GM19372 (cell line): Measurements from ENCODE around the gene ITGB6.
"Not testable (repeated sequence)": the region's sequence is repeated elsewhere in the genome, so short reads cannot be mapped to it uniquely, and the experiment has no call there.

ENCODE experiments used
- ATAC-seq: cut with Tn5 transposase; IDR thresholded peaks from one replicate; pipeline ENCODE4 v1.9.1; 2021; ENCODE audit warnings: mild to moderate bottlenecking, low read depth, moderate library complexity; ENCODE audit not compliant: unreplicated experiment

ITGB6 gene

DNA sequence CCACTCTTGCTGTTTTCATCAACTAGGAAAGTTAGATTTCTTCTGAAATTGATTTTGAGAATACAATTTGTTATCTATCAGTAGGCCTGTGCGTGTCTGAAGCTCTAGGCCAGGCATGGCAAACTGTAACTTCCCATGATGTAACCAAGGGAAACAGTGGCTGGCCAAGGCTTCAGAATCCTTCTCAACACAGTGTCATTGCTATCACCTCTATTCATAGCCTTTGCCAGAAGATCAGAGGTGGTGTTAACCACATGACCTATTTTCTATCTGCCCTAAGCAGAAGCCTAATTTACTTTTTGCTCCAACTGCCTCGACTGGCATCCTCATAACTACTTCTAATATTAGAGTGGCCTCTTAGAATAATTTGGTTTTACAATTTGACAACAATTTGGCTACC is 2.5 kb downstream of the ITGB6 start:
- ATAC-seq = no peak

DNA sequence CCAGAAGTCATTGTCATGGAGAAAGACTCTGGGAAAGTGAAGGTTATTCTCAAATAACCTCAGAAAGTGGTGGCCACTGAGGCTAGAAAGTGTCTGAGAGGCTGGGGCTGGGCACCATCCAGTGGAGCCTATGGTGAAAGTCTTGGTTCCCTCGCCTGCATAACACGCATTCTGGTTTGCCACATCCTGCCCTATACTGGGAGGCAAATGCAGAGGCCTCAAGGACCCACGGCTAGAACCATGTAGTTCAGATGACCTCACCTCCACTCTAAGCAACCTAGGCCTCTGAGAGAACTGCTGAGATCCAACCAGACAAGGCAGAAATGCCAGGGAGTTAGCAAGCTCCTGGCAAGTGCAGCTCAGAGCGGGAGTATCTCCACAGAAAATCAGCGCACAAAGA is 5.1 kb downstream of the ITGB6 start:
- ATAC-seq = no peak

DNA sequence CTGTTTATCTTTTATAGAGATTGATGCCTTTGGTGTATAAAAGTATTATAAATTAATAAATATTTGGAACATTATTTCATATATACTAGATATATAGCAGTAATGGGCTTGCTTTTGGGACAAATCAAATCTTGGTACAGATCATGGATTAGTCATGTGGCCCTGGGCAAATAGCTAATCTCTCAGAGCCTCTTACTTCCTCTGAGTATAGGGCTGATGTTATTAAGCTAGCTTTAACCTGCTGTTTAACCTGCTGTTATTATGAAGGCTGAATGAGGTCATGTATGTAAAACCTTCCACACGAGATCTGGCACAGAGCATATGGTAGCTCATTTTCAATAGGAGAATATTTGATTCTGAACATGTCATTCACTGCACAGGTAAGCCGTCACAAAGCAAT is 5.7 kb downstream of the ITGB6 start:
- ATAC-seq = no peak

DNA sequence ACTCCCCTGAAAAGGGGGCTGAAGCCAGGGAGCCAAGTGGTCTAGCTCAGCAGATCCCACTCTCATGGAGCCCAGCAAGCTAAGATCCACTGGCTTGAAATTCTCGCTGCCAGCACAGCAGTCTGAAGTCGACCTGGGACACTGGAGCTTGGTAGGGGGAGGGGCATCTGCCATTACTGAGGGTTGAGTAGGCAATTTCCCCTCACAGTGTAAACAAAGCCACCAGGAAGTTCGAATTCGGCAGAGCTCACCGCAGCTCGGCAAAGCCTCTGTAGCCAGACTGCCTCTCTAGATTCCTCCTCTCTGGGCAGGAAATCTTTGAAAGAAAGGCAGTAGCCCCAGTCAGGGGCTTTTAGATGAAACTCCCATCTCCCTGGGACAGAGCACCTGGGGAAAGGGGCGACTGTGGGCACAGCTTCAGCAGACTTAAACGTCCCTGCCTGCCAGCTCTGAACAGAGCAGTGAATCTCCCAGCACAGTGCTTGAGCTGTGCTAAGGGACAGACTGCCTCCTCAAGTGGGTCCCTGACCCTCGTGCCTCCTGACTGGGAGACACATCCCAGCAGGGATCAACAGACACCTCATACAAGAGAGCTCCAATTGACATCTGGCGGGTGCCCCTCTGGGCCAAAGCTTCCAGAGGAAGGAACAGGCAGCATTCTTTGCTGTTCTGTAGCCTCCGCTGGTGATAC is 18.8 kb downstream of the ITGB6 start:
- ATAC-seq = not testable (repeated sequence)

DNA sequence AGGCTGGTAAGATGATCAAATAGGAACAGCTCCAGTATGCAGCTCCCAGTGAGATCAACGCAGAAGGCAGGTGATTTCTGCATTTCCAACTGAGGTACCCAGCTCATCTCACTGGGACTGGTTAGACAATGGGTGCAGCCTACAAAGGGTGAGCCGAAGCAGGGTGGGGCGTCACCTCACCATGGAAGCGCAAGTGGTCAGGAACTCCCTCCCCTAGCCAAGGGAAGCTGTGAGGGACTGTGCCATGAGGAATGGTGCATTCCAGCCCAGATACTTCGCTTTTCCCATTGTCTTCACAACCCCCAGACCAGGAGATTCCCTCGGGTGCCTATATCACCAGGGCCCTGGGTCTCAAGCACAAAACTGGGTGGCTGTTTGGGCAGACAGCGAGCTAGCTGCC is 19.4 kb downstream of the ITGB6 start:
- not testable (repeated sequence) for ATAC-seq

DNA sequence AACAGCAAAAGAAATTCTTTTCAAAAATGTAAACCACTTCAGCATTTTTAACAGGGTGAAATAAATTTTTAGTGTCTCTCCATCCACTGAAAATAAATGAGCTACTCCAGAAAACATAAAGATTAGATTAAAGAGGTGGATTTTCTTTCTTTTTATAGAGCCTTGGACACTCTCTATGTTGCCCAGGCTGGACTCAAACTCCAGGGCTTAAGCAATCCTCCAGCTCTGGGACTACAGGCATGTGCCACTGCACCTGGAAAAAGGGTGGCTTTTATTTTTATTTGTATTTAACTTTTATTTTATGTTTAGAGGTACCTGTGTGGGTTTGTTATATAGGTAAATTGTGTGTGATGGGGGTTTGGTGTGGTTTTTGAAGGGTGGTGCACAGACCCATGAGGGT is 19.9 kb downstream of the ITGB6 start:
- no peak for ATAC-seq

DNA sequence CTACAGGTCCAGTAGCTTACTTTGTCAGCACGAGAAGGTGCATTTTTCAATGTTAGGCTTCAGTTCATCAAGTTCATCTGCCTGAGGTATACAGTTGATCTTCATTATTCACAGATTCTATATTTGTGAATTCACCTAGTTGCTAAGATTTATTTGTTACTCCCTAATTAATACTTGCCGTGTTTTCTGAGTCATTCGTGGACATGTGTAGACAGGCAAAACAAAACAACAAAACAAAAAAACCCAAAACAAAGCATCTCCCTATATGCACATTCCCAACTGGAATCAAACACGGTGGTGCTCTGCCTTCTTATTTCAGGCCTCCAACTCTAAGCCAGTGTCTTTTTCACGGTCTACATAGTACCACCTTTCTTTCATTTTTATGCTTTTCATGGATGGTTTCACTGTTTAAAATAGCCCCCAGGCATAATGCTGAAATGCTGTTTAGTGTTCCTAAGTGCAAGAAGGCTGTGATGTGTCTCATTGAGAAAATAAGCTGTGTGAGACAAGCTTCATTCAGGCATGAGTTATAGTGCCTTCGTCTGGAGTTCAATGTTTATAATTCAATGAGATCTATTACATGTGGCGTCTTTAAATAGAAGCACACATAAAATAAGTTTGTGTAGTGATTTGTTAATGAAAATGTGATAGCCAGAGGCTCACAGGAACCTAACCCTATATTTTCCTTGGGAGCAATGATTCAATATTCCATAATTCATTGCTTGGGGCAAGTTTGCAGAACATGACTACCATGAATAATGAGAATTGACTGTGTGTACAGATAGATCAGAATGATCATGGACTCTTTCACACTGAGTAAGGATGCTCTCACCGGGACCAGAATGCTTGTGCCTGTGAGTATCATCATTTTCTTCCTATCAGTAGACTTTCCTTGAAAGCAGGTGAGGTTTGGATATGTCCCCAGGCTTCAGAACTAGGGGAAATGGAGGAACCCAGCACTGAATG is 24.6 kb downstream of the ITGB6 start:
- no peak for ATAC-seq

DNA sequence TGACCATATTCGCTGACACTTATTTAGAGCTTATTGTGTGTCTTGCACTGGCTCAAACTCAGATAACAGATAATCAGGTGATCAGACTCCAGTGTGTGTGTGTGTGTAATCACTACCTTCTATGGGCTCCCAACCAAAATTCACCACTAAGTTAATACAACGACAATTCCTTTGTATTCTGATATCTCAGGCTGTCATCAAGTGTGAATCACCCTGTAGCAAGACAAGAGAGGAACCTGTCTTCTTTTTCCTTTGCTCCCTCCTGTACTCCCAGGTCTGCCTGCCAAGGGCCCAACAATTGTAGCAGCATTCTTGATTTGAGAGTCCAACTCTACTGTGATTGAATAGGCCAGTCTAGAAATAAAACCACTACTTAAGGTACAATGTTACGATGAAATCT is 25.8 kb downstream of the ITGB6 start:
- ATAC-seq = no peak

DNA sequence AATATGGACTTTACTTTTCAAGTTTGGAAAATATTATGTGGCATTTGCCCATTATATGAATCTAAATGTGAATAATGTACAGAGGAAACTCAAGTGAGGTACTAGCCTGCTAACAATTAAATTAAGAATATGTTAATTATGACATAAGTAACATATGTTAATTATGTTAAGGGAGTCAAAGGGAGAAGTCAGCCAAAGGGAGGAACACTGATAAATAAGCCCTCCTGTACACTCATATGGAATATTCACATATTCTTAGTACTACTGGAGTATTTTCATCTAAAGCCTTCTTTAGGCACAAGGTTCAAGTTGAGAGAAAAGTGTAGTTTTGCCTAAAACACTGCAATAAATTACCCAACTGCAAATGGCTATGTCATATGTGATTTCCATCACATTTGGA is 30.1 kb downstream of the ITGB6 start:
- no peak for ATAC-seq

DNA sequence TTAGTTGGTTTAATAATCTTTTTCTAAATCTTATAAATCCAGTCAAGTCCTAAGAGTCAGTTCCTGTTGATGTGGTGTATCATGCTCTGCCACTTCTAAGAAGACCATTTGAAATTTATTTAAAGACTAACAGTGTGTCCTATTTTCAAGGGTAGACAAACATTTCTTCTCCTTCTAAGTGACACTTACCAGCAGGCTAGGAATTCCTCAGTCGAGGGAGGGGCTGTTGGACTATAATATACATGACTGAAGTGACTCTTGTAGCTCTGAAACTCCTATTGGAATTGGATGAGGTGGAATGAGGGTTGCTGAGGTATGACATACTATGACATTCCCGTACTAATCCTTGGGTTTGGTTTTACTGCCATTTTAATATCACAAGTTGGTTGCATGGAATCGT is 30.6 kb downstream of the ITGB6 start:
- ATAC-seq = no peak

DNA sequence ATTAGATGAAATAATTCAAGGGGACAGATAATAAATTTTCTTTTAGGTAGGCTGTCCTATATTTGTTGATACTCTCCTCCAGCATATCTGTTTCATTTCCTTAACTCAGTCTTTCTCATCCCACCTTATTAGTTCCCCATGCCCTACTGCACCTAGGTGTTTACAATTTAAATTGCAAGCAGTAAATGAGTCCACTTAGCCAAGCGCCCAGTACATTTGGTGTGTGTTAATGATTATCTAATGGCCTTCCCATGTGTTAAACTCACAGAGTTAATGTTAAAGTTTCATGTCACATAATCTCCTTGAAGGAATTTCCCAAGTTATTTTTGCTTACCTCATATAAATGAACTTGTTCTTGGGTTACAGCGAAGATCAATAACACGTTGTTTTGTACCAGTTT is 31.2 kb downstream of the ITGB6 start:
- ATAC-seq = no peak

DNA sequence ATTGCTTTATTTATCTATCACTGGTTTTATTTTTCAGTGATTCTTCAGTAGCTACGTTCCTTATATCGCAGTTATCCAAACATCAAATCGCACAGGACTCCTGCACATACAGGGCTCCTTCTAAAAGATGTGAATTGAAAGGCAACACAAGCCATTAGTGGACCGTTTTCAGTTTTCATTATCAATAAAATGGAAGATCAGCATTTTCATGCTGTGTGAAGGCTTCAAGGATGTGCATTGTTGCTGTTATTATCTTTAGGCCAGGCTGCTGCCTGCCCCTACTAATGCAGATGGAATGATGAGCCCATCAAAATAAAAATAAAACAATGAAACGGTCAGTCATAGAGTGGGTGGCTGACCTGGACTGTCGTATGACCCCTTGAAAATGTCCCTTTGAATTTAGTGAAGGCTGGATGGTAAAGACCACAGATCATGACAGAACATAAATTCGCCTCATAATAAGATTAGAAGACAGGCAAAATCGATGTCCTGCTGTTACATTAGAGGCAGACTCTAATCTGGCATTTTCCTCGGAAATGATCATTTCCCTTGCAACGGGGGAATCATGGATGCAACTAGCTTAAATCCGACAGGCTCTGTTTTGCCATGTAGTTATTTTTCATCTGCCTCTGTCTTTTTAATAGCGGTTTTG is 32.9 kb downstream of the ITGB6 start:
- no peak for ATAC-seq

DNA sequence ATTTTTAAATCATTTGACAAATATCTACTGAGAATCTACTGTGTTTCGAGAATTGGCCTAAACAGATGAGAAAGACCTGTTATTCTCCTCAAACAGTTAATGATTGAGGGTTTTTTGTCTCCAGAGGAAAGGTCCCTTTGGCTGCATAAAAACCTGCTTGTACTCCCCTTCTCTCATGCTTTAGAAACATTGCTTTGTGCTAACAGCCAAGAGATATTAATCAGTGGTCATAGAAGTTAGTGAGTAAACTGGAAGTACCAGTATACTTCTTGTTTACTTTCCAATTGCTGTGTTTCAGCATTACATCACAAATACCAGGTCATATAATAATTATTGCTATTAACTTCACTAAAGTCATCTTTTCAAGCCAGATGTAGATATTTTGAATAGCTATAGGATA is 34.1 kb downstream of the ITGB6 start:
- no peak for ATAC-seq

DNA sequence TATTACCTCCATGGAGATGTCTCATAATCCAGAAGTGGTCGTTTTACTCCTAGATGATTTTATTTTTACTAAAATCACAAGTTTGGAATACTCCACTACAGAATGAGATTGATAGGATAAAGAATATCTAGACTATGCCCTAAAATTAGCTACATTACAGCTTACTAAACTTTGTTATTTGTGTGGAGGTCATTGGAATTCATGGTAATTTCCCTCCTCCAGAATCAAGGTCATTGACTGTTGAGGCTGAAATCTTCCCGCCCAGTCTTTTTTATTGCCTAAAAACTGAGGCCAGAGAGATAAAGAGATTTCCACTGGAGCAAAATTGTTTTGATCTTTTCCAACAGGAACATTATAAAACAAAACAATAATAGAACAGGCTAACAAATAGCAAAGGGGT is 35.0 kb downstream of the ITGB6 start:
- no peak for ATAC-seq

DNA sequence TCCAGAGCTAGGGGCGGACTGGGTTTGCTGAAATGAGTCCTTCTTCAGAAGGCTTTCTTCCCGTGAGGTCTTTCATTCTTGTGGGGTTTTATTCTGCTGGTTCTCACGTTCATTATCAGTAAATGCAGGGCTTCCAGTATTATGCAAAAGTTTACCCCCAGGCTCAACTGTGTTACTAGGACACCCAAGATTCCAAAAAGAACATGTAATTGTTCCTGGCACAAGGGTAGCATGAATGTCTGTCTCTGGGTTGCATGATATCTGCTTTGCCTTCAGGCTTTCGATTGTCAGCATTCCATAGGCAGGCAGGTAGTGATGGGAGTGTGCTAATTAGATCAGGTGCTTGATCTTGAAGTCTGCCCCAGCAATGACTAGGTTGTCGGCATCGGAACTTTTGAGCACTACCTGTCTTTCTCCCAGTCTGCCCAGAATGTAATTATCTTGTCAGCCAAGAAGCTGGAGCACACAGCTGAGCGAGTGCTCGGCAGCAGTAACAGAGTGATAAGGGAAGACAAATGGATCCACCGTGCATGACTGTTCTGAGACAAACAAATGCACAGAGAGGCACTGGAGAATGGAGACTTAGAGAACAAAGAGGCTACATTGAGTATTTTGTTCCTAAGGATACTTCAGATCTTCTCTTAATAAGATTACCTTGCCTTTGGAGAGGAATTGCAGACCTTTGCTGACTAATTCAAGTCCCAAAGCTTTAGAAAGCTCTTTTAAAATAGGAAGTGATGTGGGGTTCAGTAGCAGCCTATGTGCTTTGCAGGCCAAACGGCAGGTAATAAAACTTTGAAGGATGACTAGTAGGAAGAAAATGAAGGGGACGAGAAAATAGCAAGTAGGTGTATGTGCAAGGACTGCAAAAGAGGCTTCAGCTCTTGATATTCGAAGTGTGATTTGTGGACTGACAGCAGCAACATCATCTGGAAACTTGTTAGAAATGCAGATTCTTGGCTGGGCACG is 41.9 kb downstream of the ITGB6 start:
- ATAC-seq = no peak

DNA sequence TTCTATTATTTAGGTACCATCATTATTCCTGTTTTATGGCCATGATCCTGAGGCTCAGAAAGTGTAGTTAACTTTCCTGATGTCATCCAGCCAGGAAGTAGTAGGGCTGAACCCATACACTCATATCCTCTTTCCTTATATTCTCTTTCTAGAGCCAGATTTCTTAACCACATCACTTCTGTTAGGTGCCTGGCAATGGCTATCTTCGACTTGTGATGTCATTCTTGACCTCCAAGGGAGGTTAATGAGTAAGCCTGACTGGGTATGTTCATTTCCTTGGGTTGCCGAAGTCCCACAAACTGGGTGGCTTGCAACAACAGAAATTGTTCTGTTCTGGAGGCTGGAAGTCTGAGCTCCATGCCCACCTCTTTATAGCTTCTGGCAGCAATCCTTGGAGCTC is 43.4 kb downstream of the ITGB6 start:
- no peak for ATAC-seq

DNA sequence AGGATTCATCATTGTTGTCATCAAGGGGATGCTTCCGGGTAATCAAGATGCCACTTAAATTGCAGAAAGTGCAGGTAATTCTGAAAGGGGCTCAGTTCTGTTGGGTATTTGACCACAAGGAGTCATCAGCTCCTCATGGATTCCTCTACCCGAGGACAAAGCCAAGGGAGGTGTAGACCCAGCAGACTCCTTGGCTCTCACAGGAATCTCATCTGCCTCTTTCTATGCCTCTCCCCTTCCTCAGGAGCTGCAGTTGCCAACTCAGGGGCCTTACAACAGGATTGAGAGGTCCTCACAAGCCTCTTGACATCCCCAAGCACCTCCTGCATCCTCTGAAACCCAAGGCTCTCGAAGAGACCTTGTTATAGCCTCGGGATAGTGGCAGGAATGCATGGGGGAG is 44.0 kb downstream of the ITGB6 start:
- ATAC-seq = no peak

DNA sequence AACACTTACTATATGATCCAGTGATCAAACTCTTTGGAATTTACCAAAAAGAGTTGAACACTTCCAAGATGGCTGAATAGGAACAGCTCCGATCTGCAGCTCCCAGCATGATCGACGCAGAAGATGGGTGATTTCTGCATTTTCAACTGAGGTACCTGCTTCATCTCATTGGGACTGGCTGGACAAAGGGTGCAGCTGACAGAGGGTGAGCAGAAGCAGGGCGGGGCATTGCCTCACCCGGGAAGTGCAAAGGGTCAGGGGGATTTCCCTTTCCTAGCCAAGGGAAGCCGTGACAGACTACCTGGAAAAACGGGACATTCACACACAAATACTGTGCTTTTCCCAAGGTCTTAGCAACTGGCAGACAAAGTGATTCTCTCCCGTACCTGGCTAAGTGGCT is 51.7 kb downstream of the ITGB6 start:
- not testable (repeated sequence) for ATAC-seq

DNA sequence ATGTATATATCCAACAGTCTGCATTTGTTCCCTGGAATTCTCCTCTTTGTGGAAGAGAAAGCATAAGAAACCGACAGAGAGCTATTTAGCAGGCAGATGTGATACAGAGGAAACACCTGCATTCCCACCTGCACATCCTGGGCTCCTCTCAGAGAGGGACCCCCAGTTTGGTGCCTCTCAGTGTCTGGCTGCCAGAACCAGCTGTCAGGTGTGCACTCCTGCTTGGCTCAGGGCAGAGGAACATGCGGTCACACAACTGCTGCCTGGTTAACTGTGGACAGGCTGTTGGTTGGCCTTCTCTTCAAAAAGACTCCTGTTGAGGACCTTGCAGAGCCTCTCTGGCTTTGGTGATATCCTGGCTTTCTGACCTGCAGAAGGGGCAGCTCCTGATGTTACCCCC is 54.6 kb downstream of the ITGB6 start:
- ATAC-seq = no peak

DNA sequence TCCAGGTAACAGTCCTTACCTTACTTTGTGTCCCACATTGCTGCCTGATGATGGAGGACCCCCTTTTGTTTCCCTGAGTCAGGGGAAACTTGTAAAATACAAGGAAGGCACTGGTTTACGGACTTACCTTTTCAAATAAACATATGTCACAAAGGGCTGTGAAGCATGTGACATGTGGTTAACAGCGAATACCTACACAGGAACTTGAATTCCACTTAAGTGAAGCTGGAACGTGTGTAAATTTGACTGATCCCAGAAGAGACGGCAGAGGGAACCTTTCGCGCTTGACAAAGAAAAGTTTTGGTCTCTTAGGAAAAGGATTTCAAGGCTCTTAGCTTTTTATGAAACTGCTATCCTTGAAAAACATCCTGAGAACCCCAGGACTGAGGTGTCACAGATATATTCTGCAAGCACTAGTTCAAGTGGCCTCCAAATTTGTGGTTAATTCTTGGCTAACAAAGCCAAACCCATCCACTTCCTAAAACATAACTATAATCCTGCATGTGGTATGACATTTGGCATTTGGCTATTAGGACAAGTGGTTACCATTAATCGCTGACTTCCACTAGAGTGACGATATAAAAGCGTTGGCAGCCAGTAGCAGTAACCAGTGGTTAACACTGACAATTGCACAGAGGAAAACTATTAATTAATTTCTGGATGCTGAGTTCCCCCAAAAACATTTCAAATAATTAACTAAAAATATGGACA is 55.6 kb downstream of the ITGB6 start:
- no peak for ATAC-seq
